Activated B cell treated with CpG ODN at 0.5 μM for 24 hours (primary cell): Measurements from ENCODE around the gene SMIM44. TPM values are rescaled to one million over a fixed set of nuclear protein-coding genes. Genes with fewer than 3 reads are reported as not detected.

ENCODE experiments used
- ATAC-seq: fragments of 200-7000 bp; cut with Tn5 transposase; one replicate; pipeline ENCODE4 v1.10.0; 2021; ENCODE audit warnings: low read depth, mild to moderate bottlenecking, moderate library complexity
- CTCF ChIA-PET: fragments of 350-600 bp; sonication (Branson Sonifier 250); formaldehyde crosslinking; loops from one replicate; lab custom pipeline; 2021; ENCODE audit warnings: antibody characterized with exemption; lab: Charles Lee
- POLR2A ChIA-PET: fragments of 350-600 bp; sonication (Branson Sonifier 250); formaldehyde crosslinking; loops from one replicate; lab custom pipeline; 2021; ENCODE audit warnings: antibody characterized with exemption; lab: Charles Lee
- DNase-seq: peaks from one replicate; pipeline ENCODE4 v3.0.0; 2022
- H3K27ac Mint-ChIP-seq: one replicate; pipeline ENCODE4 v1.8.0; 2020; ENCODE audit warnings: mixed read lengths
- H3K27me3 Mint-ChIP-seq: one replicate; pipeline ENCODE4 v1.8.0; 2021; ENCODE audit warnings: mixed read lengths
- H3K36me3 Mint-ChIP-seq: one replicate; pipeline ENCODE4 v1.8.0; 2021; ENCODE audit warnings: low read depth, mixed read lengths
- H3K4me1 Mint-ChIP-seq: one replicate; pipeline ENCODE4 v1.8.0; 2021; ENCODE audit warnings: mixed read lengths
- H3K4me3 Mint-ChIP-seq: one replicate; pipeline ENCODE4 v1.8.0; 2020; ENCODE audit warnings: mild to moderate bottlenecking, mixed read lengths
- H3K9me3 Mint-ChIP-seq: one replicate; pipeline ENCODE4 v1.8.0; 2020; ENCODE audit warnings: mixed read lengths
- intact Hi-C: fragments of 100-400 bp; cut with micrococcal nuclease; formaldehyde crosslinking; loops from one replicate; pipeline ENCODE4 v1.15.1; 2024
- total RNA-seq: library from RNA; stranded (reverse); gene quantifications from 2 replicates; pipeline ENCODE4 v1.2.3, GENCODE V29; 2022
- TF ChIP-seq, protein P1 (sequence below): fragments of 200-600 bp; IDR thresholded peaks from one replicate; pipeline ENCODE4 v1.8.0; 2022; ENCODE audit warnings: antibody characterized with exemption, mild to moderate bottlenecking

Gene SMIM44
- total RNA-seq, 1 donor from 2014 or later: not detected

DNA sequence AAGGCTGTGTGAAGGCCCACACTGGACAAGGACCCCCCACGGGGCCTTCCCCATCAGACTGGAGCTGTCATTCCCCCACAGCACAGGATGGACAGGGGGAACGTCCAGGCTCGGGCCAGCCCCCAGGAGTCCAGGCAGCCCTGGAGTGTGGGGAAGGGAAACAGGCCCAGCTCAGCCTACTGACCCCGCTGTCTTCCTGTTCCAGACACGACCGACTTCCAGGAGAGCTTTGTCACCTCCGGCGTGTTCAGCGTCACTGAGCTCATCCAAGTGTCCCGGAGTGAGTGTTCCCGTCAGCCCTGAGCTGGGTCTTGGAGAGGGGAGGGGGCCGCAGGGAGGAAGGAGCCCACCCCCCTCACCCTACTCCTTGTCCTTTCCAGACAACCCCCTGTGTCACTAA lies 49.9 kb downstream of the SMIM44 start:
- Mint-ChIP-seq H3K36me3 (peaks cover 7% of the 10 kb centered on the region), H3K27ac (no peak overlapping the region), H3K9me3 (no peaks in the 10 kb centered on the region), H3K4me1 (peaks cover 22% of the 10 kb centered on the region), H3K4me3 (no peak overlapping the region), H3K27me3 (no peaks in the 10 kb centered on the region)
- POLR2A ChIA-PET: no interaction called here
- ATAC-seq: no peak
- CTCF ChIA-PET: interaction anchor here (1.3 kb wide), 1 partner anchor 128 kb away, joined by 3 read pairs; no protein-coding TSS in a partner anchor
- TF ChIP-seq, protein P1, sequence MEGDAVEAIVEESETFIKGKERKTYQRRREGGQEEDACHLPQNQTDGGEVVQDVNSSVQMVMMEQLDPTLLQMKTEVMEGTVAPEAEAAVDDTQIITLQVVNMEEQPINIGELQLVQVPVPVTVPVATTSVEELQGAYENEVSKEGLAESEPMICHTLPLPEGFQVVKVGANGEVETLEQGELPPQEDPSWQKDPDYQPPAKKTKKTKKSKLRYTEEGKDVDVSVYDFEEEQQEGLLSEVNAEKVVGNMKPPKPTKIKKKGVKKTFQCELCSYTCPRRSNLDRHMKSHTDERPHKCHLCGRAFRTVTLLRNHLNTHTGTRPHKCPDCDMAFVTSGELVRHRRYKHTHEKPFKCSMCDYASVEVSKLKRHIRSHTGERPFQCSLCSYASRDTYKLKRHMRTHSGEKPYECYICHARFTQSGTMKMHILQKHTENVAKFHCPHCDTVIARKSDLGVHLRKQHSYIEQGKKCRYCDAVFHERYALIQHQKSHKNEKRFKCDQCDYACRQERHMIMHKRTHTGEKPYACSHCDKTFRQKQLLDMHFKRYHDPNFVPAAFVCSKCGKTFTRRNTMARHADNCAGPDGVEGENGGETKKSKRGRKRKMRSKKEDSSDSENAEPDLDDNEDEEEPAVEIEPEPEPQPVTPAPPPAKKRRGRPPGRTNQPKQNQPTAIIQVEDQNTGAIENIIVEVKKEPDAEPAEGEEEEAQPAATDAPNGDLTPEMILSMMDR: no peak
- intact Hi-C loops: no loop called here
- no peak for DNase-seq

Other genes with a start within 250 kb of the SMIM44 start
- 17.3 and 18.8 TPM in 2 replicates for gene NFIC, start 116.9 kb downstream of the SMIM44 start, total RNA-seq
- 0.34 TPM in 1 of 2 replicates, not detected in the other for gene SMIM24, start 2.9 kb downstream of the SMIM44 start, total RNA-seq
- 12.8 and 13.6 TPM in 2 replicates for gene DOHH, start 17.2 kb upstream of the SMIM44 start, total RNA-seq
- gene FZR1, start 22.9 kb upstream of the SMIM44 start, total RNA-seq: 53.5 and 66.0 TPM in 2 replicates
- gene TEKTIP1, start 55.7 kb upstream of the SMIM44 start, total RNA-seq: 7.1 and 8.1 TPM in 2 replicates
- gene MFSD12, start 74.1 kb upstream of the SMIM44 start, total RNA-seq: 59.2 and 76.9 TPM in 2 replicates
- 46.0 and 51.0 TPM in 2 replicates for gene HMG20B, start 89.5 kb upstream of the SMIM44 start, total RNA-seq
- 0.24 and 0.29 TPM in 2 replicates for gene GIPC3, start 102.0 kb upstream of the SMIM44 start, total RNA-seq
- gene TBXA2R, start 123.4 kb upstream of the SMIM44 start, total RNA-seq: 0.39 and 0.47 TPM in 2 replicates
- 45.3 and 48.1 TPM in 2 replicates for gene CACTIN, start 143.3 kb upstream of the SMIM44 start, total RNA-seq
- gene PIP5K1C, start 217.0 kb upstream of the SMIM44 start, total RNA-seq: 28.3 and 31.1 TPM in 2 replicates
- 0.86 and 1.7 TPM in 2 replicates for gene TJP3, start 224.9 kb upstream of the SMIM44 start, total RNA-seq